Measurements from ENCODE around the gene HOXA10.

Gene HOXA10

DNA sequence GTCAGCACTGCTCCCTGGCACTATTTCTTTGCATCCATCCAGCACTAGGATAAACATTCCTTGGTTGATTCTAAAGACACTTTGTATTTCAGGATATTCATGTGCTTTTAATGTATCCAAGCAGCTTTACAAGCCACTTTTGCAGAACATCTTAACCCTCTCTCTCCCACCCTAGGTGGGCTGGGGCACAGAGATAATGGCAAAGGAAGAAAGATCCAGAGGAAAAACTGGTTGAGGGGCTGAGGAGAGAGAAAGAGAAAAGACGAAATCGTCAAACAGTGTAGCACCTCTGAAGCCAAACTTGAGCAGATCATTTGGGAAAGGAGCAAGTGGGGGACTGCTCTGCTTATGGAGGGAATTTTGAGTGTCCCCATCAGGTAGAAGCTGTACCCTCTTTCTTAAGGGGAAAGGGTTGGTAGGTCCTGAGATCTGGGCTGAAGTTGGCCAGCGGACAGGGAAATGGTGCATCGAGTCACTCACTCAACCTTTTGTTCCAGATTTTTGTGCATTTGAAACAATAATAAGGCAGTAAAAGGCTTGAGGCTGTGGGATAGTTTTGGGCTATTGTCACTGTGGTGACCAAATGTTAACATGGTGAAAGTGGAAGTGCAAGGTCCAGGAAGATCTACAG, 30.0 kb upstream of the HOXA10 start:
- DNase-seq (ENCODE audit: low read depth): no peak

DNA sequence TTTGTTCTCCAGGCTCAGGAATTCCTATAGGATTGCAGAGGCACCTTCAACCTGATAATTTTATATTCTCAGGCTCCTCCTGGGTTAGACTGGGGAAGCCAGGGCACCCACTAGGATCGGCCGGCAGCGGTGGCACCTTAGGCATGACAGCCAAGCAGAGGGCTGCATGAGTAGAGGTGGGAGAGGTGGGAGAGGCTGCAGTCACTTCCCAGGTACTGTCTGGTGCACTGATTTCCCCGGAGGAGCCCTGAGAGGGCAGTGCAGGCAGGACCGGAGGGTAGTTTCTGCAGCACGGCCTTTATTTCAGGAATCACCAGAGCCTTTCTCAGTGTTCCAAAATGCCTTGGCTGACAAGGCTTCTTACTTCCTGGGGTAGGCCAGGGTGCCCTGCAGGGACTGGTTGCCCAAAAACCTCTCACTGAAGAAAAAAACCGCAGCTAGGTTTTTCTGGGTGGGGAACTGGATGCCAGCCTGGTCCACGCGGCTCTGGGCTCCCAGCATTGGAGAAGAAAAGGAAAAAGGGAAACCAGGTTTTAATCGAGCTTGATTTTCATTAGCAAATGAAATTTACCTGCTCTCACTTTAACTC, 29.3 kb upstream of the HOXA10 start:
- DNase-seq (ENCODE audit: low read depth): no peak

DNA sequence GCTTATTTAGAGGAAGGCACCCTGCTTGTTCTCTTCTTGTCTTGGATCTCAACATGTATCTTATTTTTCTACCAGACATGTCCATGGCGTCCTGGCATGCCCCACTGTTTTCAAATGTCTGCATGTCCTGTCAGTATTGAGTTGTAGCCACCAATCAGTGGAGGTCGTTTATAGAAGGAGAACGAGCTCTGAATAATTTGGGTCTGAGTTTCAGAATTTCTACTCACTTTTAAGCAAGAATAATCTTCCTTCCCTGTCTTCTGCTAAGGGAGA, 28.7 kb upstream of the HOXA10 start:
- DNase-seq (ENCODE audit: low read depth): no peak

DNA sequence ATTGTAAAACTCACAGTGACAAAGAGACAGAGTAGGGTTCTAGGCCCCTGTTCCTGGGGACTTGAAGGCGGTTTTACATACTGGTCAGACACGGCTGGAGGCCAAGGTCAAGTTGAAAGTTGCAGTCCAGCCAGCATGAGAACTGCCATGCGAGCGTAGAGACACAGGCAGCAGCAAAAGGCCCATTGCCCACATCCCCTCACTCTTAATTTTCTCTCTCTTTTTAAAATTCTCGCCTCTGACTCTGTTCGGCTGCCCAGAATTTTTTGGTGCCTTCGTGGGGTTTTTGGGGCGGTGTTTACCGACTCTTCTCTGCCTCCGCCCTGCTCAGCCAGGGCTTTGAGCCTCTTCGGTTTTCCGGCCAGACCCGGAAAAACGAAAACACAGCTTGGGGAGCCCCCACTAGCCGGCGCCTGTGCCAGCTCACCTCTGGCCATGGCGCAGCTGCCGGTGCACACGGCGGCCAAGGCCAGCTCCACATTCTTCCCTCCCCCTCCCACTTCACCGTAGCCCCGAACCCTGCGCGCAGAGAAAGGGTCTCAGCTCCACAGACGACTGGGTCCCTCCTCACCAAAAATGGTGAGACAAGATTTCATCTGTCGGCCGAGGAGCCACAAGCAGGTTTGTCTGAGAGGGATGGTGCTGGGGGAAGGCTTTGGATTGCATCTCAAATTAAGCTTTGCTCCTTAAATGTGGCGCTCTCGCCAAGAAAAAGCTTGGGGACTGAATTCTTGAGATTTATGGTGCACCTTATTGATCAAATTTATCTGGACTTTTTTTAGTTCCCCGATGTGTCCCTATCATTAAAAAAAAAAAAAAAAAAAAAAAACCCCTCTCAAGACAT, 28.1 kb upstream of the HOXA10 start:
- DNase-seq (ENCODE audit: low read depth): no peak

DNA sequence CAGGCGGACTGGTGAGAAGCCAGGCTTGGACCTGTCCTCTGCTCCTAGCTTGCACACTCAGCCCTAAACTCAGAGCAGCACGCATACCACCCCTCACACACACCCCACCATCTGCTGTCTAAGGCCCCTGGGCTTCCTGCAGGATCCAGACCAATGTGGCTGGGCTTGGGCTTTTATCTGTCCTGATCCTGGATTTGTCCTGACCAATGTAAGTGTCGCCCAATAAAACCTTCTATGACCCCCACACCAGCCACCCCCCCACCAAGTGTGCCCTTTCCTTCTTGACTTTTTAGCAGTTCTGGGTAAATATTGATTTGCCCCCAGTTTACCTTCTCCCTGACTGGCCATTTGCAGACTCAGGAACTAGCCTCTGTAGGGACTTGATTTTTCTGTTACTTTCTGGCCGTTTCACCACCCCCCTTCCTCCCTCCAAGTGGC, 27.5 kb upstream of the HOXA10 start:
- no peak for DNase-seq (ENCODE audit: low read depth)

DNA sequence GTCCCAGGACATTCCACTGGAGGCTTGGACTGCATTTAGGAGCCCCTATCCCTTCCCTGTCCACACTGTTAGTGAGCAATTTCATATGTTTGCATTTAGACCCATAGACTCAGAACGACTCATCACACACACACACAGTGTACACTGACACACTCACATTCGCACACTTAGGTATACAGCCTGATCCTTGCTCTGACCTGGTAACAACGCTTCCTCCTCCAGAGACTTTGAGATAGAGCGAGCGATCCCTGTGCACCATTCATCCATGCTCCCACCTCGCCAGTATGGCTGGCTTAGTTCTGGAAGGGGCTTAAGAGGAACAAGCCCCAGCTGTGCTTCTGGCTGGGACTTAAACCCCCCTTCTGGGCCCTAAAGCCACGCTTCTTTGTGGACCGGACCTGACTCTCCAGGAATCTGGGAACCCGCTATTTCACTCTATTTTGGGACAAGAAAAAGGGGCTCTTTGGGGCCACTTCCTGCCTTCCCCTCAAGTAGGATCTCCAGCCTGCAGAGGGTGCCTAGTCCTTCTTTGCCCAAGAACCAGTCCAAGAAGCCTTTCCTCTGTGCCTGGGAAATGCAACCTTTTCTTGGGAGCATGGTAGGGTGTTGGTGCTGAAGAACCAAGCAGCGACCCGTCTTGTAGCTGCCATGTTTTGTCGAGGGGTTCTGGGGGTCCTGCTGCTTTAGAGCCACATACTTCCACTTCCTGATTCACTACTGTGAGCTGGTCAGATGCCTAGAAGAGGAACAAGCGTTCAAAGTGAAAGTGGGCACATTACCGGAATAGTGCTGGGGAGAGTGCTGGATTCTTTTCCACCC, 26.9 kb upstream of the HOXA10 start:
- DNase-seq (ENCODE audit: low read depth): no peak

DNA sequence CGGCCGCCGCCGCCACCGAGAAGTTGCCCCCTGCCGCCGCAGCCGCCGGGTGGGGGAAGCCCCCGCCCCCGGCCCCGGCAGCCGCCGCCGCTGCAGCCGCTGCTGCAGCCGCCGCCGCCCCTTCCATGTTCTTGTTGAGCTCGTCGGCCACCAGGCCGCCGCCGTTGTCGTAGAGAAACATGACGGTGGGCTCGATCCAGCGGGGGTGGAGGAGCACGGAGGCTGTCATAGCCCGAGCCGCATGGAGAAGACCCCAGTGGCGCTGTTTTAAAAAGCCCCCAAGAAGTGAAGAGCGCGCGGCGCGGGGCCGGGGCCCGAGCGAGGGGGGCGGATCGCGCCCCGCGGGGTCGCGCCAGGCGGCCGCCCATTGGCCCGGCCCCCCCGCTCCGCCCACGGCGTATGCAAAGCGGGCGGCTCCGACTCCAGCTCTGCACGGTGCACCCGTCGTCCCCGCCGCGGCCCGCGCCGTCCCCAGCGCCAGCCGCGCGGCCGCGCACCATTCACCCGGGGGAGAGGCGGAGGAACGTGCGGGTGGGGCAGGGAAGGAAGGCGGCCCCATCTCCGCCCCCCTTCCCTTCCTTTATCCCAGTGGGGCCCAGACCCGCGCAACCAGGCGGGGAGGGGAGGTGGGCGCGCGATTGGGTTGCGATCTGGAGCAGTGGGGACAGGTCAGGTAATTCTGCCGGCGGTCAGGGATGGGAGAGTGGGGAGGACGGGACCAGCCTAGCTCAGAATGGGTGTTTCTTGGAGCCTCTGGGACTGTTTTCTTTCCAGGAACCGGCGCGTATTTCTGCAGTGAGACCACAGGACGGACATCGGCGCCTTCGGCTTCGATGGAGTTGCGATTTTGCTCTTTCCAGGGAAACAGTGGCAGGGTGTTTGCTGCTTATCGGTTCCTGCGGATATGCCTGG, 26.0 kb upstream of the HOXA10 start, which contains the start of gene HOXA13:
TSS of gene HOXA13 (minus strand) at position 243 of the 912 bp plus-strand sequence. CDS start at position 229, 14 bp downstream.
- no peak for DNase-seq (ENCODE audit: low read depth)

DNA sequence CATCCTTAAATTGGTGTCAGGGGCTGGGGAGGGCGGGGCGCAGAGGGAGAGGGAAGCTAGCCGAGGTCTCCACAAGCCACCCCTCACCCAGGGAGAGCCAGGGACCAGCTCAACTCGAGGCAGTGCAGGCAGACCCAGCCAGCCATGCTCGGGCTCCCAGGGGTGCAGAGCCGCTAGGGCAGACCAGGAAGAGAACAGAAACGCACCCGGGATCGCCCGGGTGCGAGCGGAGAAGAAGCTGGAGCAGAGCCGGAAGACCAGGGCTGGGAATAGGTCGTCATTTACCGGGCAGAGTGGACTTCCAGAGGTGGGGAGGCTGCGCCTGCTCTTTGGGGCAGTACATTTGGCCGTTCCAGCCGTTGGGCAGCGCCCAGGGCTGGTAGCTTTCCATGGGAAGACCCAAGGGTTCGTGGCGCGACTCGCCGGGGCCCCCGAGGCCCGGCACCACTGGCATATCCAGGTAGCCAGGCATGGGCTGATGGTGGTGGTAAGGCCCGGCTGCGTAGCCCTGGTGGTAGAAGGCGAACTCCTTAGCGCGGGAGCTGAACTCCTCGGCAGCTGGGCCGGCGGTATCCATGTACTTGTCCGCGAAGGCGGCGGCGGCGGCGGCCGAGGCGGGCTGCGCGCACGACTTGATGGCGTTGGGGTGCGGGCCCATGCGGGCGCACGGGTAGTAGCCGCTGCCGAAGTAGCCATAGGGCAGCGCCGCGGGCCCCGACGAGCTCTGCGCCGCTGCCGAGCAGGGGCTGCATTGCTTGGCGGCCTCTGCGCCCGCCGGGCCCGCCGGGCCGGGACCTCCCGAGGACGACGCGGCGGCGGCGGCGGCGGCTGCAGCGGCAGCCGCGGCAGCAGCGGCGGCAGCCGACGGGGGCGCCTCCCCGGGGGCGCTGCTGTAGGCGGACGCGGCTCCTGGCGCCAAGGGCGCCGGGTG, 25.0 kb upstream of the HOXA10 start:
- DNase-seq (ENCODE audit: low read depth): no peak

DNA sequence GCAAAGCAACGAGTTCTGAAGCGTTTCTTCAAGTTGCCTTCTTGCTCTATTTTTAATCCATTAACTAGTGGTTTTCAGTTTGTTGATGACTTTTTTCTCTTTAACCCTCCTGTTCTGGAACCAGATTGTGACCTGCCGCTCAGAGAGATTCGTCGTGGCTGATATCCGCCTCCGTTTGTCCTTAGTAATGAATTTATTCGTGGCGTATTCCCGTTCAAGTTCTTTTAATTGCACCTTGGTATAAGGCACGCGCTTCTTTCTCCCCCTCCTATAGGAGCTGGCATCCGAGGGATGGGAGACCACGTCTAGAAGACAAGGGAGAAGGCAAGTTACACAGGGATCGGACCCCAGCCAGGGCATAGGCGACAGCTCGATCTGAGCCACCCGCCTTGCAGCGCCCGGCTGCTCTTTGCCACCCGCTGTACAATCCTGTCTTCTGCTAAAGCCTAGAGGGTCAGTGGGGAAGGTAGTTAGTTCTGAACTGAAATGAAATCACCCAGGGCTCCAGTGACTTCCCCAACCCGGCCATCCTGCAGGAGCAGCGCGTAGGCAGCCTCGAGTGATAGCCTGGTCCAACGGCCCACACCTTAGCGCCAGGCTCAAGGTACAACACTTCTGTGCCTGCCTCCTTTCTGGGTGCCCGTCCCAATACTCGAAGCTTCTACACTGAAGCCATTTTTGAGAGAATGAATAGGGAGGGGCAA, 24.2 kb upstream of the HOXA10 start:
- DNase-seq (ENCODE audit: low read depth): no peak

DNA sequence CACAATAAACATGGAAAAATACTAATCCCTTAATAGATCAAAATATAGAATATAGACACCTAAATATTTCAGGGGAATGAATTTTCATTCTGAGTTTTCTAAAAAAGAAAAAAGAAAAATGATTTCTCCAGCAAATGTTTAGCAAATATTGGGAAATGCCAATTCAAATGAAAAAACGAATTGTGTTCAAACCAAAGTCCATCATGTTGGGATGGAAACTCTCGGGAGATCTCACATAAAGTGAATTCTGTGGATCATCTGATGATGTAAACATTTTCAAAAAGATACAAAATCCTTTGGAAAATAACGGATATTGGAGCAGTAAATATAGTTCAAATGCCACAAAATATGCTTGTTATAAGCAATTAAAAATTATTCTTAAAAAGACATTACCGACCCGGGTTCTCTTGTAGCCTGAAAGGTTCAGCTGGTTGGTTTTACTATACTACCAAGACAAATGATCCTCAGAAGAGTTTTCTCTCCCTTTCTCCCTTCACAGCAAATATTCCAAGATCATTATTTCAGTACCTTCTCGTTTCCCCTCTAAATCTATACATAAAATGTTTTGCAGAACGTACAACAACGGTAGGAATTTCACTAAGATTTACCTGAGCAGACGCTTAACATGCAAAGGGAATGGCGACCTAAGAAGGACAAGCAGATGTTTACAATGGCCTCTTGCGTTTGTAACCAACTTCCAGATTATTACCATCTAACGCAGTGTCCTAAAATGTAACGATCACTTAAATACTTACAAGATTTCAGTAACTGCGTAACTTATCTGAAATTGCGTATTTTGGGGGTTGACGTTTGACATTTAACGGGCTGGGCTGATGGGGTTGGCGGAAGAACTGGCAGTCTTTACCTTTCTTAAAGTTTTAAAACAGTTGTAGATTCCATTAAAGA, 23.3 kb upstream of the HOXA10 start:
- no peak for DNase-seq (ENCODE audit: low read depth)

DNA sequence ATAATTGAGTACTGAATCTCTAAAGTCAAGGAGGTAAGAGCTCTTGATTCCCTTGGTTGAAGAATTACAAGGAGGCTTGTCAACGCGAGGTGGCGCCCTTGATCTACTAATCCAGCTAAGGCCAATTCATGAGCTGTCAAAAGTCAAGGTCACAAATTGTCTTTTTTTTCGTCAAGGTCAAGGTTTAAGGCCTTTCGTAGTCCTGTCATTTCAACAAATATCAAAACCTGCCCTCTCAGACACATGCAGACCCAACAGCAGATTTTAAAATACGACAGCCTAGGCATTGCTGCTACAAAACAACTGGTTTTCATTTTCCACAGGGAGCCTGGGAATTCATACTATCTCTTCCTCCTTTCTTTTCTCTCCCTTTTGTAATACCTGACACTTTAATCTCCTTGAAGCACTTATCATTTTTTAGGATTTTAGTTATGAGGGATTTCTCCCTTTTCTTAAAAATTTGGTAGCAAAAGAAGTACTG, 22.2 kb upstream of the HOXA10 start:
- peak; percentile 78 for DNase-seq (ENCODE audit: low read depth)

DNA sequence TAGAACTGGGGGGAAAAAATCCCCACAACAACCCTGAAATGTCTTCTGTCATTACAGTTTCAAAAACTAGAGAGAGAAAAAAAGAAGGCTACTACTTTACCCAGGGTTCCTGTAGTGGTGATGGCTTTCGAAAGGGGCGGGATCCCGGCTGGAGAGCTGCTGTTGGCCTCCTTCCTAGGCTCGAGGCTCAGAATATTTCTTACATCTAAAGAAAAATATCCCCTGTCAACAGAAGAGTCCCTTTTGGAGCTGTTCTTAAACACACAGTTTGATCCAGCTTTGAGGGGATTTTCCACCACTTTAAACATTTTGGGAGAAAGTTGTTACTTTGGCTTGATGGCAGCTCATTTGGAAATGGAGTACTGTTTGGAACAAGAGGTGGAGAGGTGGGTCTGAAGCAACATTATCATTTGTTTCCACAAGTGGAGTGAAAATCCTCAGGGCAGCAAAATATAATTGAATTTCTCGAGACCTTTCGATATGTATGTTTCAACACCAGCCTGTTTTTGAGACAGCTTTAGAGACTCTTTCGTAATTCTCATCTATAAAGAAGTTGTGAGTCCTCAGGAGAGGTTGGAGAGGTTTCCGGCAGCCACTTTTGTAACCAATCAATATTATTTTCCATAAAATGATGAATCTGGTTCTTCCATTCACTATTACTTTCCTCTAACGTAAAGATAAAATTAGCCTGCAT, 20.7 kb upstream of the HOXA10 start:
- DNase-seq (ENCODE audit: low read depth): no peak

DNA sequence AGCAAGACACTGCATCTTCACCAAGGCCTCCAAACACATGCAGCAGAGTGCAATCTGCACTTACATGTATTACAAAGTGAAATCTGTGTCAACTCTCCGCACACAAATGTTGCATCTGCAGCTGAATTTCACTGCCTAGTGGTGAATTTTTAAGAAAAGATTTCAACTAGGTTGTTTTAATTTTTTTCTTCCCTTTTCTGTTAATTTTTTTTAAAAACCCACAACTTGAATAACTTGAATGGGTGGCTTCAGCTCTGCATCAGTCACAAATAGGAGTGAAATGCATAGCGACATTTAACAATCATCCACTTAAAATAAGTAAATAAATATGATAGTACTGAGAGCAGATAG, 19.9 kb upstream of the HOXA10 start:
- no peak for DNase-seq (ENCODE audit: low read depth)

DNA sequence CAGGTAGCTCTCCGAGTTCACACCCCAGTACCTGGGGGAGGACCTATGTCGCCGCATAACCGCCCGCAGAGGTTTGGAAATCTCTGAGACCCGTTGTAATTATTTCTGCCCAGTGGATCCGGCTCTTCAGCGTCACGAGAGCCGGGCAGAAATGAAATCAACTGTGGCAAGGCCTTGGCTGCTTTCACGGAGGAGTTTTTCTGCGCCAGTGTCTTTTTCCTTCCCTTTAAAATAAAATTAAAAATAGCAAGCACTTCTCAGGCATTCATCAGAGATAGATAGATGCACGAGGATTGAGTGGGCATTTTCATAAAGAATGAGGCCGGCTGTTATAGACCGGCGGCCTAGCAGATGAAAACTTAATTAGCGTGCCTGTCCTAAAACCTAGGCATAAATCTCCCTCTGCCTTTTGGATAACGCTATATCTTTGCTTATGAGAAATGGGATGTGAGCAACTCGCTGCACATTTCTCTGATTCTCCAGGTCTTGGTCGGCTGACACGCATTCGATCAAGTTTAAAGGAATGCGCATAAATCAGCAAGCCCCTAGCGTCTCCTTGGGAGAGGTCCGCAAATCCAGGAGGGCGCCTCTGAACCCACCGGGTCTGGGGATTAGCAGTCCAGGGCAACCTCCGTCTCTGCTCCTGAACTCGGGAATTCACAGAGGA, 19.3 kb upstream of the HOXA10 start:
- DNase-seq (ENCODE audit: low read depth): no peak

DNA sequence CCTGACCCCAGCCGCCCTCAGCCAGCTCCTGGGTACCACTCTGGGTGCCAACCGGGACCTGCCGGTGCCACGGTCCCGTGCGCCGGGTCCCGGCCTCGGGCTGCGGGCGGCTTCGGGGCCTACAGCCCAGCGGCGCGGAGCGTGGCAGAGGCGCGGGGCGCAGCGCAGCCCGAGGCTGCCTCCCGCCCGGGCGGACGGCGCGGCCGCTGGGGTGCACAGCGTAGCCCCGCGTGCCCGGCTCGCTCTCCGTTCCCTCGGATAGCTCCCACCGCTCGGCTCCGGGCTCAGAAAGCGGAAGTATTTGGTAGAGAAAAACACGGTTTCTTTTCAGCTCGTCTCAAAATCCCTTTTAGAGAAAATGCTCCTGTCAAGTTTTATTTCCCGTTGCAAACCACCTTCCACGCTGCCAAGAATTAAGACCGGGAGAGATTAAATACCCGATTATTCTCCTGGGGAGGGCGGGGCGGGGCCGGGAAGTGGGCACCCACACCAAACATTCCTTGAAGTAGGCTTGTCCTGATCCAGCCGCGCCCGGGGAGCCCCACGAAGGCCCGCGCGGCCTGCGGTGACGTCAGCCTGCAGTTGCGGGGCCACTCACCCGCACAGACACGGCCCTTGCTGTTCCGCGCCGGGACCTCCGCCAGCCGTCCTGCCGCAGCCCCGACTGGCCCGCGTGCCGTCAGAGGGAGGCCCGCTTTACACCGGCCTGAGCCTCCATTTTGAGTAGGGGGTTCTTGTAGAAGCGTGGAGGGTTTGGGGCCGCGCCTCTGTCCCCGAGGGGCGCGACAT, 18.6 kb upstream of the HOXA10 start:
- DNase-seq (ENCODE audit: low read depth): no peak

DNA sequence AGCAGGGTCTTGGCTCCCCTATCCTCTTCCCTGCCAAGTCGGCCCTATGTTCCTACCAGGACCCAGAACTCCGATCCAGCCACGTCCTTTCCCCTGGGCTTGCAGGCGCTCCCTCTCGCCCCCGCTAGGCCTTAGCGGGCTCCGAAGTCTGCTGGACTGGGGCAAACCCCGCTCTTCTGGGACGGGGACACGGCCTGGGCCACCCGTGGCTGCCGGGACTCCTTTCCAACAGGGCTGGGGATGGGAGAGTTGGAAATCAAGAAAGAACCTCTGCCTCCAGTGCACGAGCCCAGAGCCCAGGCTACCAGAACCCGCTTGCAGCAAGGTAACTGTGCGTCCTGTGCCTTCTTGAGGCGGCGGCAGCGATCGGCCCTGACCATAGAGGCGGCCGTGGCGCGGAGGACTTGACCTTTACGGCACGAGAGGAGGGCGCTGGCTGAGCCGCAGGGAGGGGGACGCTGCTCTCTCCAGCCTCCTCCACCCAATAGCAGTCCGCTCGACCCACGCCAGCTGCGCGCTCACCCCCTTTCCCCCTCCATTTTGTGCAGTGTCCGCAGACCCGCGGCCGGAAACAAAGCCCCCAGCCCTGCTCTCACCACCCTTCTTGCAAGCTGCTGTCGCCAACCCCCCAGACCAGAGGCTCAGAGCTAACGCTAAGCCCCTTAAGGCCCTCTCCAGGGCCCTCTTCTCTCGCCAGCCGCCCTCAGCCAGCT, 17.9 kb upstream of the HOXA10 start:
- DNase-seq (ENCODE audit: low read depth): no peak

All from T follicular helper cell (primary cell).